GM18508 (cell line): Measurements from ENCODE around the gene SLC30A7.
"Not testable (repeated sequence)": the region's sequence is repeated elsewhere in the genome, so short reads cannot be mapped to it uniquely, and the experiment has no call there.

ENCODE experiments used
- ATAC-seq: cut with Tn5 transposase; IDR thresholded peaks from one replicate; pipeline ENCODE4 v1.9.1; 2021; ENCODE audit warnings: moderate number of reproducible peaks; ENCODE audit not compliant: insufficient read depth, unreplicated experiment

The SLC30A7 gene

DNA sequence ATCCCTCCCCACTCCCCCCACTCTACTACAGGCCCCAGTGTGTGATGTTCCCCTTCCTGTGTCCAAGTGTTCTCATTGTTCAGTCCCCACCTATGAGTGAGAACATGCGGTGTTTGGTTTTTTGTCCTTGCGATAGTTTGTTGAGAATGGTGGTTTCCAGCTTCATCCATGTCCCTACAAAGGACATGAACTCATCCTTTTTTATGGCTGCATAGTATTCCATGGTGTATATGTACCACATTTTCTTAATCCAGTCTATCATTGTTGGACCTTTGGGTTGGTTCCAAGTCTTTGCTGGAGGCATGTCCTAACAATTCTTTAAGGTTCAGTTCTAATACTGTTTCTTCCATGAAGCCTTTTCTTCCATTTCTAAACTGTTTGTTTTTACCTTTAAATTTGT is 37.7 kb downstream of the SLC30A7 start:
- ATAC-seq: not testable (repeated sequence)

DNA sequence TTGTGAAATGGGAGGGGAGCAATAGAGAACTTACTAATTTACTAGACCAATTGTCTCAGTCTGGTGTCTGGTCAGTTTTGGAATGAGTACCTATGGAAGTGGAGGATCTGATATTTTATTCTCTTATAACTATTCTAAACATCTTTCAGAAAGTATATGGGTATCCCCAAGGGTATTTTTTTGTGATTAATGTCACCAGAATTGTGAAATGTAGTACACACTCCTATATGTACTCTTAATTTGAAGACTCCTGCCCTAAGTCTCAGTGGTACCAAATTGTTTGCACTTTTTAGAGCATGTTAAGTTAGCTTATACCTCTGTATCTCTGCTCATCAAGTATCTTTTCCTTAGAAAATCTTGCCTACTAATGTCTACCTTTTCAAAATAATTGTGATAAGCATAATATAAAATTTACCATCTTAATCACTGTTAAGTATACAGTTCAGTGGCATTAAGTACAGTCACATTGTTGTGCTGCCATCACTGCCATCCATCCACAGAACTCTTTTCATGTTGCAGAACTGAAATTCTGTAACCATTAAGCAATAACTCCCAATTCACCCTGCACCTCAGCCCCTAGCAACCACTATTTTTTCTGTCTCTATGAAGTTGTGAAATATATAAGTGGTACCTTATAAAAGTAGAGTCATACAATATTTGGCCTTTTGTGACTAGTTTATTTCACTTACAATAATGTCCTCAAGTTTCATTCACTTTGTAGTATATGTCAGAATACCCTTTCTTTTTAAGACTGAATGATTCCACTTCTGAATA is 40.5 kb downstream of the SLC30A7 start:
- ATAC-seq: no peak

DNA sequence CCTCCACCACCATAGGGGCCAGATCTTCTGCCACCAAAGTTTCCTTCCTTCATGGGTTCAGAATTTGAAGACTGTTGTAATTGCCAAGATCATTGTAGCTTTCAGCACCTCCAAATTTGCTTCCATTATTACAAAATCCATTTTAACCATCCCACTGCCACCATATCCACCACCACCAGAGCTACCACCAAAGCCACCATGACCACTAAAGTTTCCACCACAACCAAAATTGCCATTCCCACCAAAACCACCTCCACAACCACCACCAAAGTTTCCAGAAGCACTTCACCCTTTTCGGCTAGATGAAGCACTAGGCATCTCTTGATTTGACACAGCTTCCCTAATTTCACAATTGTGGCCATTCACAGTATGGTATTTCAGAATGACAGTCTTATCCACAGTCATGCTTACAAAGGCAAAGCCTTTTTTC is 45.2 kb downstream of the SLC30A7 start:
- no peak for ATAC-seq

DNA sequence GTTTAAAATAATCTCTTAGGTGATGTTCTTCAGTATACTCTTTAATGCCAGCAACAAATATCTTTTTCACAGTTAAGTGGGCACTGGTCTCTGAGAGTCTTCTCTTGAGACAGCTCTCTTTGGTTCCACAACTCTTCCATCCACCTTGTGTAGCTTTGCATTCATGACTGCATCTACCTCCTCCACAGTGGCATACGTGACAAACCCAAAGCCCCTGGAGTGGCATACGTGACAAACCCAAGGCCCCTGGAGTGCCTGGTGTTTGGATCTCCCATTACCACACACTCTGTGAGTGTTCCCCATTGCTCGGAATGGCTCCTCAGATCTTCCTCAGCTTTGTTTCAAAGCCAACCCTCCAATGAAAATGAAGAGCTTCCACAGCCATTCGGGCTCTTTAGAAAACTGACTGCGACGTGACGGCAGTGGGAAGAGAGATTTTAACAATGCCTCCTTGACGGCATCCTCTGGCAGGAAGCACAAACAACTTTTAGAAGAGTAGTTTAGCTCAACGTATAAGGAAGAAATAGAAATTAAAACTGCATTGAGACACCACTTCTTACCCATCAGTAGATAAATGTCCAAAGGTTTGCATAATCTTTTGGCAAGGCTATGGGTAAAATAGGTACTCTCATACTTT is 45.8 kb downstream of the SLC30A7 start:
- ATAC-seq: no peak

DNA sequence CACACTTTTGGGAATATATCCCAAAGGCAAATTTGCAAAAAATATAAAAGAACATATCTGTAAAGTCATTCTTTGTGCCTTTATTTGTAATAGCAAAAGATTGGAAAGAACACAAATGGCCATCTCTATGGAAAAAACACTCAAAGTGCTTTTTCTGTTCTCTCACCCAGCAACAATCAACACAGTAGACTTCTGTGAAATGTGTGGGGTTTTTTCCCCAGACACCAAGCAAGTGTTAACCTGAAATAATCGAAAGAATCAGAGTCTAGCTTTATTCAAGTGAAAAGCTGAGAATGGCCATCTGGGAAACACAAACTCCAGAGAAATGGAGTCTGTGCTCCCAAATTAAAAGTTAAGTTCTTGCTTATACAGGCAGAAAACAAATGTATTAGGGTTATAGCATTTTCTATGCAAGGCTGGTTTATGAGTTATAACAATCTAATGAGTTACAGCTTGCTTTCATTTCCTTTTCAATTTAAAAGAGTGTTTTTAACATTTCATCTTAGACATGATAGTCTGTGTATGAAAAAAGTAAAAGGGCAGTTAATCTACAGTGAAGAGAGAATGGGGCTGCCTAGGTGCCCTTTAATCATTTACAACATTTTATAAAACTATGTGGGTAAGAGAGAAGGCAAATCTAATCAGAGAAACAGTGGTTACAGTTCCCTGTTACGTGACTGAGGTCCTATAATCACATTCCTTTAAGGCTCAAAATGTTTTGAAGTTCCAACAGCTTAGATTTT is 46.6 kb downstream of the SLC30A7 start:
- no peak for ATAC-seq

DNA sequence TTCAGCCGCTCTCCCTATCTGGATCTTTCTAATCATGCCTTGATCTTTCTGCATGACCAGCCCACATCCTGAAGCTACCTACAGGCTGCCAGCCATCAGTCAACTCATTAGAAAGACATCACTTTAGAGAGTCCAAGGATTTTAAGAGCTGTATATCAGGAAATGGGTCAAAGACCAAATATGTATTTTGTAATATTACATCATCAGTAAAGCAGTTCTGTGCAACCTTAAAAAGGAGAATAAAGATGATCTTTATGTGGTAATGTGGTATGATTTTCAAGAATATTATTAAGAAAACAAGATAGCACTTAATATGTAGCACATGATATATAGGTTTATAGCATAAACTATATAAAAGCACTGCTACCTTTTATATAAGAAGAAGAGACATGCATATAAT is 47.6 kb downstream of the SLC30A7 start:
- no peak for ATAC-seq

DNA sequence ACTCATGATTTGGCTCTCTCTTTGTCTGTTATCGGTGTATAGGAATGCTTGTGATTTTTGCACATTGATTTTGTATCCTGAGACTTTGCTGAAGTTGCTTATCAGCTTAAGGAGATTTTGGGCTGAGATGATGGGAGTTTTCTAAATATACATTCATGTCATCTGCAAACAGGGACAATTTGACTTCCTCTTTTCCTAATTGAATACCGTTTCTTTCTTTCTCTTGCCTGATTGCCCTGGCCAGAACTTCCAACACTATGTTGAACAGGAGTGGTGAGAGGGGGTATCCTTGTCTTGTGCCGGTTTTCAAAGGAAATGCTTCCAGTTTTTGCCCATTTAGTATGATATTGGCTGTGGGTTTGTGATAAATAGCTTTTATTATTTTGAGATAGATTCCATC is 50.2 kb downstream of the SLC30A7 start:
- not testable (repeated sequence) for ATAC-seq

DNA sequence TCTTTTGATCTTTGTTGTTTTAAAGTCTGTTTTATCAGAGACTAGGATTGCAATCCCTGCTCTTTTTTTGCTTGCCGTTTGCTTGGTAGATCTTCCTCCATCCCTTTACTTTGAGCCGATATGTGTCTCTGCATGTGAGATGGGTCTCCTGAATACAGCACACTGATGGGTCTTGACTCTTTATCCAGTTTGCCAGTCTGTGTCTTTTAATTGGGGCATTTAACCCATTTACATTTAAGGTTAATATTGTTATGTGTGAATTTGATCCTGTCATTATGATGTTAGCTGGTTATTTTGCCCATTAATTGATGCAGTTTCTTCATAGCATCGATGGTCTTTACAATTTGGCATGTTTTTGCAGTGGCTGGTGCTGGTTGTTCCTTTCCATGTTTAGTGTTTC is 51.9 kb downstream of the SLC30A7 start:
- ATAC-seq: not testable (repeated sequence)

DNA sequence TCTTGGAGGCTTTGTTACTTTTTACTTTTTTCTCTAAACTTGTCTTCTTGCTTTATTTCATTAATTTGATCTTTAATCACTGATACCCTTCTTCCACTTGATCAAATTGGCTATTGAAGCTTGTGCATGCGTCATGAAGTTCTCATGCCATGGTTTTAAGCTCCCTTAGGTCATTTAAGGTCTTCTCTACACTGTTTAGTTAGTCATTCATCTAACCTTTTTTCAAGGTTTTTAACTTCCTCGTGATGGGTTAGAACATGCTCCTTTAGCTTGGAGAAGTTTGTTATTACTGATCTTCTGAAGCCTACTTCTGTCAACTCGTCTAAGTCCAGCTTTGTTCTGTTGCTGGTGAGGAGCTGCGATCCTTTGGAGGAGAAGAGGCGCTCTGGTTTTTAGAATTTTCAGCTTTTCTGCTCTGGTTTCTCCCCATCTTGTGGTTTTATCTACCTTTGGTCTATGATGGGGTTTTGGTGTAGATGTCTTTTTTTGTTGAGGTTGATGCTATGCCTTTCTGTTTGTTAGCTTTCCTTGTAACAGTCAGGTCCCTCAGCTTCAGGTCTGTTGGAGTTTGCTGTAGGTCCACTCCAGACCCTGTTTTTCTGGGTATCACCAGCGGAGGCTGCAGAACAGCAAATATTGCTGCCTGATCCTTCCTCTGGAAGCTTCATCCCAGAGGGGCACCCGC is 53.0 kb downstream of the SLC30A7 start:
- not testable (repeated sequence) for ATAC-seq

DNA sequence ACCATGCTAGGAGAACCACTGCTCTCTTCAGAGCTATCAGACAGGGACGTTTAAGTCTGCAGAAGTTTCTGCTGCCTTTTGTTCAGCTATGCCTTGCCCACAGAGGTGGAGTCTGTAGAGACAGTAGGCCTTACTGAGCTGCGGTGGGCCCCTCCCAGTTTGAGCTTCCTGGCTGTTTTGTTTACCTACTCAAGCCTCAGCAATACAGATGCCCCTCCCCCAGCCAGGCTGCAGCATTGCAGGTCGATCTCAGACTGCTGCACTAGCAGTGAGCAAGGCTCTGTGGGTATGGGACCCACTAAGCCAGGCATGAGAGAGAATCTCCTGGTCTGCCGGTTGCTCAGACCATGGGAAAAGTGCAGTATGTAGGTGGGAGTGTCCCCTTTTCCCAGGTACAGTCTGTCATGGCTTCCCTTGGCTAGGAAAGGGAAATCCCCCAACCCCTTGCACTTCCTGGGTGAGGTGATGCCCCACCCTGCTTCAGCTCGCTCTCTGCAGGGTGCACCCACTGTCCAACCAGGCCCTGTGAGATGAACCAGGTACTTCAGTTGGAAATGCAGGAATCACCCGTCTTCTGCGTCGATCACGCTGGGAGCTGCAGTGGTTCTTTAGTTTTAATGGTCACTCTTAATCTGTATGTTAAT is 53.7 kb downstream of the SLC30A7 start:
- ATAC-seq: peak; percentile 63

DNA sequence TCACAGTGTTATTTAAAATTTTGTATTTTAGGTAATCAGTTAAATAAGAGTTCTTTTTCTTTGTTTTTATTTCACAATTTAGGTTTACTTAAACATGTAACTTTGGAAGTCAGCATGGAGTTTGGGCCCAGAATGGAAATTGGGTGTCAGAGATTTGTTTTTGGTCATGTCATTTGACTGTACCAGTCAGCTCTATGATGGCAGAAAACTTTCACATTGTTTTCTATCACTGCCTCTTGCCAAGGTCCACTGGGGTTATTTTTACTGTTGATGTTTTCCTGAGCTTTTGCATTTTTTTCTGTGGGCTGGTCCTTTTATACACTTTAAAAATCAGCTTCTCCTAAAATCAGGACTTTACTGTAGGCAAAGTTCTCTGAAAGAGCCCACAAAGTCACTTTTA is 54.4 kb downstream of the SLC30A7 start:
- ATAC-seq: no peak

DNA sequence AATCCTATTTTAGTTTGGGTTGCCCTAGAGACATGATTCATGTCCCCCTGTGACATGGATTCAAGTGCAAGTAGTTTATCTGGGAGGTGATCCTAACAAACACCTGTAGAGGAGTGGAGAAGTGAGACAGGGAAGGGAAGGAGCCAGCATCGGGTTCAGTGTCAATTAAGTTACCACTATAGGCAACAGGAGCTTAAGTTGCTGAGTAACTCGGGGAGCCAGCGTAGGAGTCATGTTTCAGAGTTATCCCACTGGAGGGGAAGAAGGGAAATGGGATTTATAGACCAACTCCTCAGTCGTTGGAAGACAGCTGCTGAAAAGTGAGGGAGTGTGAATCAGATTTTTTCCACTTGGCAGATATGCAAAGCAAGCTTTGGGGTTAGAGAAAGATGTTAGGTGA is 54.9 kb downstream of the SLC30A7 start:
- ATAC-seq: no peak

DNA sequence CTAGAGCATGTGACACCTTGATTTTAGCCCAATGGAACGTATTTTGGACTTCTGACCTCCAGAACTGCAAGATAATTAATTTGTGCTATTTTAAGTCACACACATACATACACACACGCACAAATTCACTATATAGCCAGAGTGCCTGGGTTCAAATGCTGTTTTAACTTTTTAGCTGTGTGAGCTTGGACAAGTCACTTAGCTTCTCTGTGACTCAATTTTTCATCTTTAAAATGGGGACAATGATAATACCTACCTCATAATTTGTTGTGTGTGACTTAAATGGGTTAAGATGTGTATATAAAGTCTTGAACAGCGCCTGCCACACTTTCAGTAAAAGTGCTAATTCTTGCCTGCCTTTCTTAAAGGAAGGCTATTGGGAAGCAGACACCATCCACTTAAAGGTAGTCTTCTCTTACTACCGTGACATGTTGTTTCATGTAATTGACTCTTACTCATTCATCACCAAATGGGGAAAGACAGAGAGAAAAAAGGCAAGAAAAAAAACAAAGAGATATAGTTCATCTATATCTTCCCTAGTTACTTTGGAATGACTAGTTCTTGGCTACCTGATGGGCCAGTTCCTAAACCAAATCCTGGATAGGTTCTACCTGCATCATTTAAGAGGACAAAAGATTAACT is 56.3 kb downstream of the SLC30A7 start:
- ATAC-seq: no peak

DNA sequence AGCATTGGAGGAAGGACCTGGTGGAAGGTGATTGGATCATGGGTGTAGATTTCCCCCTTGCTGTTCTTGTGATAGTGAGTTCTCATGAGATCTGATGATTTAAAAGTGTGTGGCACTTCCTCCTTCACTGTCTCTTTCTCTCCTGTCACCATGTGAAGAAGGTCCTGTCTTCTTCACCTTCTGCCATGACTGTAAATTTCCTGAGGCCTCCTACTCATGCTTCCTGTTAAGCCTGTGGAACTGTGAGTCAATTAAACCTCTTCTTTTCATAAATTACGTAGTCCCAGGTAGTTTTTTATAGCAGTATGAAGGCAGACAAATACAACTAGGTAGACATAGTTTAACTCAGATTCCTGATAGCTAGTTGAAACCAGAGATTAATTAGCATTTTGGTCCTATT is 57.1 kb downstream of the SLC30A7 start:
- ATAC-seq: not testable (repeated sequence)

DNA sequence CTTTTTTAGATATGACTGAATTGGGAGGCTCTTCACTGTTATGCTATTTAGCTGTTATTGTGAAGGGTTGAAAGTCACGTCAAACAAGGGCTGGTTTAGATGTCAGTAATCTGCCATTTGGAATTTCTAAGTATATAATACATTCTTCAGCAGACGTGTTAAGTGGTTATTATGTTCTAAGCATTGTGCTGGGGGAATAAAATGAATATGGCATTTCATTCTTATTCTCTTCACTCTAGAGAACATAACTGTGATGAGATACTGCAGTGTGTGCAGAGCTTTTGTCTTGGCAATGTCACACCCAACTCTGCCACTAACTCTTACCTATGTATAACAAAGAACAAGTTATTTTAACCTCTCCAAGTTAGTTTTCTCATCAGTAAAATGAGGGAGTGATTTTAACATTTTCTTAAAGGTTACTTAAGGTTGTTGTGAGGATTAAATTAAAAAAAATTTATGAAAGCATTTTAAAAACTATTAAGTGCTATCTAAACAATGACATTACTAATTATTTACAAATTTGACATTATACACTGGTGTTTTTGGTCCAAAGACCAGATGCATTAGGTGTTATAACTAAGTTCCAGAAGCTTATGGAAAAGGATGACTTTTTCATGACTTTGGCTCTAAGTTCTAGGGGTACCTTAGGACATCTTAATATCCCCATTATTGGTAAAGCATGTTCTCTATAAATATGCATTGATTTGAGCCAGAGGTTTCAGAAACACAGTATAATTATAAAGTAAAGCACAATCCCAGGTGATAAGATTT is 58.3 kb downstream of the SLC30A7 start:
- ATAC-seq: no peak

DNA sequence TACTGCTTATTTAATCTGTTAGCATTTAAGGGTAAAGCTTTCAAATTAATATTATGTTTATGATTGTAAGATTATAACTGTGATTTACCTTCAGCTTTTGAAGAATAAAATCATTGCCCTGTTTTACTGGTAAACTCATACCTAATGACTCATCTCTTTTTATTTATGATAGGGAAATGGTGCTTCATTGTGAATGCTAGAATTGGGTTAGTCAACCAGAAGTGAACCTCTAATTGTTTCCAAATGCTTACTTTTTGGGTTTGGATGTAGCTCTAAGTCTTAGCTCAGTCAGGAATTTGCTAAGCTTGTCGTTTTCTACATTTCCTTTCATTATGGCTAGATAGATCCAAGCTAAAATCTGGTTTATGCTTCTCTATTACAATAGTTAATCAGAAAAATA is 59.4 kb downstream of the SLC30A7 start:
- no peak for ATAC-seq

DNA sequence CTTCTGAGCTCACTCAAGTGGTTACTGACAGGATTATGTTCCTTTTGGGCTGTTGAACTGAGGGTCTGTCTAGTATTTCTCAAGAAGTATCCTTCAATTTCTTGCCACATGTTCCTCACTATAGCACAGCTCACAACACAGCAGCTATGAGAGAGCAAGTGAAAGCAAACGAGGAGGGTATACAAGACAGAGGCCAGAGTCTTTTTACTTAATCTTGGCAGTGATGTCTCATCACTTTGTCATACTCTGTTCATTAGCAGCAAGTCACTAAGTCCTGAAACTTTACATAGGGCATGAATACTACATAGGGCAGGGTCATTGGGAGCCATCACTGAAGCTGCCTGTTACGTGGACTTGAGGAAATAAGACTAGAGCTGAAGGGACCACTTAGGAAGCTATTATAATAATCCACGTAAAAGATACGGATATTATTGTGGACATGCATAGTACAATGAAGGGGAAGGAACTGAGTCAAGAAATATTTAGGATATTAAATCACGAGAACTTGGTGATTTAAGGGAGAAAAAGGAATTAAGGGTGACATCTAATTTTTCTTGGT is 63.7 kb downstream of the SLC30A7 start:
- ATAC-seq: no peak

DNA sequence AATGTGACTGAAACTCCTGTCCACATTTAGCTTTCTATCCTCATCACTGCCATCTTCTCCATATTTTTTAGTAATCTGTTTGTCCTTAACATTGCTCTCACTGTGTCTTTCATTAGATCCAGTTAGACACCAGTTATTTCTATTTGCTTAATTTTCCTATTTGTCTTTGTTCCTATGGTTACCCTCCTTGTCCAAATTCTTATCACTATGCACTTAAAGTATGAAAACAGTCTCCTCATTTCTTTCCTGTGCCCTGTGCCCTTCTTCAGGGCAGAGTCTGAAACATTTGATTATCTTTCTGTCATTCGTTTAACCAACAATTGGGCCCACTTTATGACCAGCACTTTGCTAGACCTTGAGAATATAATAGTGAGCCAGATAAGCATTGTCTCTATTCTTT is 64.2 kb downstream of the SLC30A7 start:
- no peak for ATAC-seq

DNA sequence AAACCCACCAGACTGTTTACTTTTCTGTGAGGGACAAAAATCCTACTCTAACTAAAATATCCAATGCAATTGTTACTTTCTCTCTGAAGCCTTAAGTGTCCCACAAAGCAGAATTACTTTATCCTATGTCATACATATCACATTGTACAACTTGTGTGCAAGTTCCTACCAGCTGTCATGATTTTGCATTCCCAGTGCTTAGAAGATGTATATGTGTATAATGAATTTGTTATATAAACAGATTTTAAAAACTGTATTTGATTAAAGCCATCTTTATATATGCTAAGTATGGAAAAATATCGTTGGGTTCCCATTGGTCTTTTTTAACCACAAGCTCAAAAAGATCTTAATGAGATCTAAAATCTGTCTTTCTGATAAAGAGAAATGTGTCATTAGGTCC is 72.7 kb downstream of the SLC30A7 start:
- ATAC-seq: no peak
